H1 (cell line): Measurements from ENCODE around the gene ALAS1. TPM values are rescaled to one million over a fixed set of nuclear protein-coding genes. Genes with fewer than 3 reads are reported as not detected.

Experiments
- CTCF ChIA-PET: fragments of 300-600 bp; sonication (Branson Sonifier 250); formaldehyde crosslinking; loops from one replicate; lab custom pipeline; 2021; ENCODE audit not compliant: partially characterized antibody; lab: Charles Lee
- POLR2A ChIA-PET: fragments of 300-600 bp; sonication (Branson Sonifier 250); formaldehyde crosslinking; loops from one replicate; lab custom pipeline; 2021; ENCODE audit warnings: inconsistent platforms; ENCODE audit not compliant: partially characterized antibody; lab: Charles Lee
- DNase-seq, 2 experiments: peaks; one replicate each; pipeline versions ENCODE4 v3.0.0 to v3.0.0-alpha.2; 2010 to 2022; ENCODE audit warnings: low spot score in 2 of 2, low read depth in 1 of 2, mixed read lengths in 1 of 2
- FAIRE-seq: peaks from 2 replicates; lab custom pipeline; 2011; peaks lifted over from hg19 to GRCh38; lab: Jason Lieb, UNC
- H2AFZ ChIP-seq: 2 replicates; pipeline ENCODE4 v1.8.1; 2012; ENCODE audit warnings: low read length, inconsistent platforms
- H2AK5ac ChIP-seq: 2 replicates; pipeline ENCODE4 v1.6.1; 2013; ENCODE audit warnings: low read depth, low read length
- H2BK120ac ChIP-seq: replicated peaks from 2 replicates; pipeline ENCODE3; 2013; ENCODE audit warnings: low read depth, low read length, inconsistent platforms
- H2BK12ac ChIP-seq: 2 replicates; pipeline ENCODE4 v1.6.1; 2013; ENCODE audit warnings: low read depth, low read length
- H2BK15ac ChIP-seq: 2 replicates; pipeline ENCODE4 v1.6.1; 2013; ENCODE audit warnings: low read length
- H2BK20ac ChIP-seq: 2 replicates; pipeline ENCODE4 v1.6.1; 2013; ENCODE audit warnings: low read length
- H2BK5ac ChIP-seq: 2 replicates; pipeline ENCODE4 v1.6.1; 2013; ENCODE audit warnings: low read depth, low read length
- H3K14ac ChIP-seq: 2 replicates; pipeline ENCODE4 v1.6.1; 2013; ENCODE audit warnings: inconsistent platforms; ENCODE audit not compliant: insufficient read length
- H3K18ac ChIP-seq: 2 replicates; pipeline ENCODE4 v1.6.1; 2013; ENCODE audit warnings: low read length; ENCODE audit errors: extremely low read depth
- H3K23ac ChIP-seq: 2 replicates; pipeline ENCODE4 v1.6.1; 2013; ENCODE audit warnings: inconsistent platforms; ENCODE audit not compliant: insufficient read length
- H3K23me2 ChIP-seq: 2 replicates; pipeline ENCODE4 v1.6.1; 2013; ENCODE audit warnings: low read depth, low read length
- H3K27ac ChIP-seq: 2 replicates; pipeline ENCODE4 v1.6.1; 2011; ENCODE audit warnings: low read depth, low read length, inconsistent platforms
- H3K27me3 ChIP-seq, 4 experiments: replicated peaks in 1 of 4; 1 replicate in 1 of 4; 2 replicates in 3 of 4; pipeline versions ENCODE4 v1.6.1 to v1.8.1; 2011 to 2013; ENCODE audit warnings: low read length in 3 of 4, mild to moderate bottlenecking in 3 of 4, inconsistent platforms in 2 of 4, mixed read lengths in 2 of 4, moderate library complexity in 1 of 4; ENCODE audit not compliant: control insufficient read depth in 3 of 4, insufficient read depth in 3 of 4; ENCODE audit errors: extremely low read depth in 1 of 4
- H3K36me3 ChIP-seq, 4 experiments: 2 replicates each; pipeline versions ENCODE4 v1.6.1 to v1.8.1; 2011 to 2013; ENCODE audit warnings: mild to moderate bottlenecking in 4 of 4, low read length in 3 of 4, moderate library complexity in 2 of 4, control low read depth in 1 of 4, inconsistent platforms in 1 of 4; ENCODE audit not compliant: insufficient read depth in 4 of 4, control insufficient read depth in 2 of 4
- H3K4ac ChIP-seq: replicated peaks from 2 replicates; pipeline ENCODE3; 2013; ENCODE audit warnings: low read length, low read depth, mixed read lengths, inconsistent platforms; ENCODE audit not compliant: insufficient read length
- H3K4me1 ChIP-seq, 4 experiments: replicated peaks in 1 of 4; 1 replicate in 1 of 4; 2 replicates in 3 of 4; pipeline versions ENCODE4 v1.6.1 to v1.8.1; 2011 to 2013; ENCODE audit warnings: low read length in 3 of 4, inconsistent platforms in 2 of 4, mixed read lengths in 1 of 4; ENCODE audit not compliant: insufficient read depth in 4 of 4, control insufficient read depth in 3 of 4
- H3K4me2 ChIP-seq, 2 experiments: 2 replicates each; pipeline versions ENCODE4 v1.6.1 to v1.8.1; 2011 to 2013; ENCODE audit warnings: low read depth in 2 of 2, low read length in 2 of 2, control low read depth in 1 of 2, inconsistent platforms in 1 of 2, mild to moderate bottlenecking in 1 of 2; ENCODE audit not compliant: insufficient read depth in 1 of 2
- H3K4me3 ChIP-seq, 4 experiments: fragments of 200-600, 300-600 bp in 1 of 4; sonication (generic), shearing (Covaris generic), sonication (Bioruptor Twin) in 1 of 4; 2 replicates each; pipeline versions ENCODE4 v1.5.1 to v1.8.1; 2011 to 2016; ENCODE audit warnings: low read length in 4 of 4, low read depth in 3 of 4, control low read depth in 2 of 4, inconsistent platforms in 2 of 4, mild to moderate bottlenecking in 2 of 4, mixed read lengths in 1 of 4, moderate library complexity in 1 of 4; ENCODE audit not compliant: insufficient read depth in 2 of 4; ENCODE audit errors: extremely low read depth in 1 of 4
- H3K56ac ChIP-seq: replicated peaks from 2 replicates; pipeline ENCODE3; 2013; ENCODE audit warnings: low read depth, mild to moderate bottlenecking, mixed read lengths, low read length, inconsistent platforms; ENCODE audit not compliant: insufficient read length
- H3K79me1 ChIP-seq: 2 replicates; pipeline ENCODE4 v1.6.1; 2013; ENCODE audit warnings: low read depth, low read length, control low read depth
- H3K79me2 ChIP-seq, 2 experiments: 2 replicates each; pipeline versions ENCODE4 v1.6.1 to v1.8.1; 2012 to 2013; ENCODE audit warnings: low read length in 2 of 2, mild to moderate bottlenecking in 2 of 2, inconsistent platforms in 1 of 2; ENCODE audit not compliant: insufficient read depth in 2 of 2, control insufficient read depth in 1 of 2
- H3K9ac ChIP-seq, 4 experiments: replicated peaks in 1 of 4; 1 replicate in 1 of 4; 2 replicates in 3 of 4; pipeline versions ENCODE4 v1.6.1 to v1.8.1; 2011 to 2013; ENCODE audit warnings: low read depth in 3 of 4, low read length in 3 of 4, control low read depth in 2 of 4, mild to moderate bottlenecking in 2 of 4, moderate library complexity in 2 of 4, inconsistent platforms in 1 of 4; ENCODE audit errors: extremely low read depth in 1 of 4
- H3K9me3 ChIP-seq, 2 experiments: 2 replicates each; pipeline versions ENCODE4 v1.6.1 to v1.8.1; 2012 to 2013; ENCODE audit warnings: mild to moderate bottlenecking in 2 of 2, moderate library complexity in 2 of 2, control low read depth in 1 of 2, inconsistent platforms in 1 of 2, low read depth in 1 of 2, low read length in 1 of 2, mixed read lengths in 1 of 2; ENCODE audit not compliant: insufficient read depth in 2 of 2
- H4K20me1 ChIP-seq, 2 experiments: replicated peaks in 1 of 2; 2 replicates each; pipeline versions ENCODE3 to v1.8.1; 2011 to 2013; ENCODE audit warnings: inconsistent platforms in 2 of 2, low read length in 2 of 2, mild to moderate bottlenecking in 1 of 2; ENCODE audit not compliant: insufficient read depth in 2 of 2, control insufficient read depth in 1 of 2
- H4K5ac ChIP-seq: 2 replicates; pipeline ENCODE4 v1.6.1; 2013; ENCODE audit warnings: low read length, low read depth, mixed read lengths, inconsistent platforms; ENCODE audit not compliant: insufficient read length
- H4K8ac ChIP-seq: 2 replicates; pipeline ENCODE4 v1.8.0; 2013; ENCODE audit warnings: mild to moderate bottlenecking, moderate library complexity, low read length, inconsistent platforms; ENCODE audit not compliant: insufficient read depth; ENCODE audit errors: extremely low read depth
- H4K91ac ChIP-seq: replicated peaks from 2 replicates; pipeline ENCODE3; 2013; ENCODE audit warnings: low read length, mixed read lengths, inconsistent platforms; ENCODE audit not compliant: insufficient read length
- CHD2 ChIP-seq: IDR thresholded peaks from 2 replicates; pipeline ENCODE4 v1.6.1; 2012; ENCODE audit warnings: low read length, improper control_type of control experiment
- EGR1 ChIP-seq: IDR thresholded peaks from 2 replicates; pipeline ENCODE4 v1.6.1; 2011; ENCODE audit warnings: low read depth, low read length, borderline replicate concordance
- TBP ChIP-seq: IDR thresholded peaks from 2 replicates; pipeline ENCODE4 v1.6.1; 2011; ENCODE audit warnings: low read depth, low read length, improper control_type of control experiment
- WGBS, 2 experiments: shearing (Covaris generic) in 1 of 2; methylation state at CpG; one replicate each; pipeline versions ENCODE4 v1.1.6 to v1.1.7; 2013 to 2015; ENCODE audit warnings: low lambda C conversion rate in 2 of 2, mixed read lengths in 2 of 2, inconsistent platforms in 1 of 2, low coverage in 1 of 2, missing lambda C conversion rate in 1 of 2; ENCODE audit not compliant: insufficient replicate concordance in 2 of 2, insufficient coverage in 1 of 2, insufficient read length in 1 of 2; ENCODE audit errors: extremely low coverage in 1 of 2, missing lambda C conversion rate in 1 of 2; 5-methylcytosine and 5-hydroxymethylcytosine counted together
- polyA plus RNA-seq, 7 experiments: library from polyadenylated mRNA; depleted of rRNA in 3 of 7; stranded (reverse) in 5 of 7; unstranded in 2 of 7; fragments of >200 nt in 5 of 7; fragments of 200-250 nt in 2 of 7; gene quantifications; 1 replicate in 5 of 7; 2 replicates in 1 of 7; 4 replicates in 1 of 7; pipeline versions ENCODE4 v1.2.1 to v1.2.3, GENCODE V29; 2011 to 2013; ENCODE audit warnings: missing spikeins in 2 of 7, mixed read lengths in 2 of 7
- total RNA-seq: library from RNA; stranded (reverse); fragmentation: NEBNext Ultra II Directional; extraction: Animal tissue kit (Norgen Biotek cat#: 25700); gene quantifications from 2 replicates; pipeline ENCODE4 v1.2.1, GENCODE V29; 2021

Gene ALAS1
- total and polyA plus RNA-seq, 2 of the 8 experiments (the other 6 are each of a cell fraction or from before 2014, with no cell fraction given), result 45.9 to 84.4 TPM

- Histone ChIP-seq H3K4ac (no peak overlapping the region), H4K5ac (no peak overlapping the region), H3K9ac (no peak overlapping the region), H4K91ac (no peak overlapping the region), H4K20me1 (no peaks in the 10 kb centered on the region), H3K9me3 (no peaks in the 10 kb centered on the region), H2BK20ac (no peak overlapping the region), H2BK5ac (no peak overlapping the region), H3K27ac (no peak overlapping the region), H2BK120ac (no peak overlapping the region), H3K79me1 (no peaks in the 10 kb centered on the region), H3K23me2 (no peaks in the 10 kb centered on the region; the same call in 1 of the 2 replicates), H3K4me2 (no peak overlapping the region), H3K4me1 (peaks cover 0 to 2% (median 0%) of the 10 kb centered on the region in 4 experiments; a peak in 1 of 7 replicates), H2BK12ac (no peak overlapping the region), H3K27me3 (no peaks in the 10 kb centered on the region), H4K8ac (no peak overlapping the region; the same call in 1 of the 2 replicates), H2AFZ (no peak overlapping the region), H3K23ac (no peak overlapping the region), H3K14ac (no peak overlapping the region), H2AK5ac (no peak overlapping the region), H2BK15ac (no peak overlapping the region), H3K36me3 (no peaks in the 10 kb centered on the region), H3K4me3 (no peak overlapping the region), H3K79me2 (no peaks in the 10 kb centered on the region), H3K18ac (no peak overlapping the region), H3K56ac (no peak overlapping the region)
- CTCF ChIA-PET, result interaction anchor here (0.6 to 2.5 kb wide), 6 partner anchors 10 to 300 kb away, joined by 3 to 10 read pairs (median 5); no protein-coding TSS in a partner anchor
- 92% methylated on average over 9 of the region's 9 CpGs; no CpG with 5 or more reads in 1 of the 2 experiments for WGBS, 2 experiments
- no peak for FAIRE-seq
- TF ChIP-seq TBP (no peak), CHD2 (no peak), EGR1 (no peak)
- POLR2A ChIA-PET, result interaction anchor here (0.7 to 1.2 kb wide), 2 partner anchors 32 to 191 kb away, joined by 3 to 4 read pairs; partner anchors contain the start of genes POC1A and RPL29
- DNase-seq, result no peak
Measured at GRCh38 chr3:52186729-52187128, 11.2 kb upstream of the ALAS1 start.
